Suprapubic skin (tissue), 4 donors: ENCODE data around the gene SYTL5.

Experiments
- EP300 ChIP-seq: sonication (generic); formaldehyde crosslinking; IDR thresholded peaks from one replicate; pipeline ENCODE4 v1.6.1; 2017; ENCODE audit warnings: antibody characterized with exemption
- POLR2AphosphoS5 ChIP-seq, 3 donors: sonication (generic); formaldehyde crosslinking; IDR thresholded peaks; one replicate each; pipeline ENCODE4 v1.6.1; 2017; ENCODE audit warnings: antibody characterized with exemption in 3 of 3
- TF ChIP-seq, protein P1 (sequence below), 2 donors: fragments of 200-600 bp in 1 of 2; fragments of 450-650 bp in 1 of 2; sonication (generic) in 1 of 2; IDR thresholded peaks; one replicate each; pipeline ENCODE4 v1.5.1; 2016 to 2019; ENCODE audit warnings: antibody characterized with exemption in 2 of 2, mild to moderate bottlenecking in 1 of 2, moderate library complexity in 1 of 2

DNA sequence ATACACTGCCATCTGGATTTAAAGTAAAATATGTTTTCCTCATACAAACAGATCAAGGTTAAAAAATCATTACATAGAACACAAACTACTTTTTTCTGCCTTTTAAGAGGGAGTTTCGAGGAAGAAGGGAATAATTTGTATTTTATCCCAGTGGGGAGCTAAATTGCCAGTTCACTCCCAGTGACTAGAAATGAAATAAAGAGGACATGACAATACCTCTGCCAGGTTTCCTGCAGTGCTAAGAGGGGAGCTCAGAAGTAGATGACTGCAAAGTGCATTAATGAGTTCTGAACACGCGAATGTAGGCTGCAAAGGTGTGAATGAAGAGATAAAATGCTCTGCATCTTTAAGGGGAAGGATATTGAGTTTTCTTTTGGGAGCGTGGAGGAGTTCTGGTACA lies 144.6 kb downstream of the SYTL5 start:
- TF ChIP-seq POLR2AphosphoS5 (IDR thresholded peaks at IDR 0.05) (no peak), EP300 (no peak)
- TF ChIP-seq, protein P1, sequence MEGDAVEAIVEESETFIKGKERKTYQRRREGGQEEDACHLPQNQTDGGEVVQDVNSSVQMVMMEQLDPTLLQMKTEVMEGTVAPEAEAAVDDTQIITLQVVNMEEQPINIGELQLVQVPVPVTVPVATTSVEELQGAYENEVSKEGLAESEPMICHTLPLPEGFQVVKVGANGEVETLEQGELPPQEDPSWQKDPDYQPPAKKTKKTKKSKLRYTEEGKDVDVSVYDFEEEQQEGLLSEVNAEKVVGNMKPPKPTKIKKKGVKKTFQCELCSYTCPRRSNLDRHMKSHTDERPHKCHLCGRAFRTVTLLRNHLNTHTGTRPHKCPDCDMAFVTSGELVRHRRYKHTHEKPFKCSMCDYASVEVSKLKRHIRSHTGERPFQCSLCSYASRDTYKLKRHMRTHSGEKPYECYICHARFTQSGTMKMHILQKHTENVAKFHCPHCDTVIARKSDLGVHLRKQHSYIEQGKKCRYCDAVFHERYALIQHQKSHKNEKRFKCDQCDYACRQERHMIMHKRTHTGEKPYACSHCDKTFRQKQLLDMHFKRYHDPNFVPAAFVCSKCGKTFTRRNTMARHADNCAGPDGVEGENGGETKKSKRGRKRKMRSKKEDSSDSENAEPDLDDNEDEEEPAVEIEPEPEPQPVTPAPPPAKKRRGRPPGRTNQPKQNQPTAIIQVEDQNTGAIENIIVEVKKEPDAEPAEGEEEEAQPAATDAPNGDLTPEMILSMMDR (IDR thresholded peaks at IDR 0.05), result no peak
